ENCODE data around the gene CAPZA1.
A peak's percentile ranks its signal among the peaks of the same experiment; 100 is the strongest.
"Not testable (repeated sequence)": the region's sequence is repeated elsewhere in the genome, so short reads cannot be mapped to it uniquely, and the experiment has no call there.

CAPZA1 gene

GRCh38 chr1:112619518-112620376 is at the start of gene CAPZA1:
Gene CAPZA1 (plus strand): TSS chr1:112619832. CDS start chr1:112619845, 13 bp downstream.
- peak; percentile 83 to 85 for DNase-seq

DNA sequence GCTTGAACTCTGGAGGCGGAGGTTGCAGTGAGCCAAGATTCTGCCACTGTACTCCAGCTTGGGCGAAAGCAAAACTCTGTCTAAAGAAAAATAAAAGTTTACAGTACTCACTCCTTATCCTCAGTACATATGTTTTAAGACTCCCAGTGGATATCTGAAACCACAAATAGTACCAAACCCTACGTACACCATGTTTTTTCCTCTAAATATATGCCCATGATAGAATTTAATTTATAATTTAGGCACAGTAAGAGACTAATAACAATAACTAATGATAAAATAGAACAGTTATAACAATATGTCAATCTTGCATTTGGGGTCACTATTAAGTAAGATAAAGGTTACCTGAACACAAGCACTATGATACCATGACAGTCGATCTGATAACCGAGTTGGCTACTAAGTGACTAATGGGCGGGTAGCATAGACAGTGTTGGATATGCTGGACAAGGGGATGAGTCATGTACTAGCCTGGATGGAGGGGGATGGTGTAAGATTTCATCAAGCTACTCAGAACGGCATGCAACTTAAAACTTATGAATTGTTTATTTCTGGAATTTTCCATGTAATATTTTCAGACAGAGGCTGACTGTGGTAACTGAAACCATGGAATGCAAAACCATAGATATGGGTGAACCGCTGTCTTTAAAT is 44.4 kb upstream of the CAPZA1 start:
- DNase-seq = no peak

- no peak for DNase-seq
Measured at GRCh38 chr1:112576240-112576639, 43.4 kb upstream of the CAPZA1 start.

DNA sequence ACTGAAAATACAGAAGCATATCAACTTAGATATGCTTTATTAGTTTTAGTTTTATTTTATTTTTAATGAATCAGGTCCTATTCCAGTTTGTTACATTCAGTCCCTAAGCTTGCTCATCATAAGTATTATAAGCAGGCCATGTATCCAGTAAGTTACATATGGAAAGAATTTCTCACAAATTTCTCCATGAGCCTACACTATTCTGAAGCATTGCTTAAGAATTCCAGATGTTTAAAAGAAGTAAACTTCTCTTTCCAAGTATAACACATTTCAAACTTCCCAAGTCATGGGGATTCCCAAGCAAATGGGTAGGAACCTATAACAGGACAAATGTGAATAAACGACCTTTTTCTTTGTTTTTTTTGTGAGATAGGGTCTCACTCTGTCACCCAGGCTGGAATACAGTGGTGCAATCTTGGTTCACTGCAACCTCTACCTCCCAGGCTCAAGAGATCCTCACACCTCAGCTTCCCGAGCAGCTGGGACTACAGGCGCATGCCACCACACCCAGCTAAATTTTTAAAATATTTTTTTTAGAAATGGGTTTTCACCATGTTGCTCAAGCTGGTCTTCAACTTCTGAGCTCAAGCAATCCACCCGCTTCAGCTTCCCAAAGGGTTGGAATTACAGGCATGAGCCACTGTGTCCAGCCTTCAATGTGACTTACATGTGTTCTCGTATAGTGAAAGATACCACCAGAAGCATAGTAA is 39.7 kb upstream of the CAPZA1 start:
- no peak for DNase-seq

DNA sequence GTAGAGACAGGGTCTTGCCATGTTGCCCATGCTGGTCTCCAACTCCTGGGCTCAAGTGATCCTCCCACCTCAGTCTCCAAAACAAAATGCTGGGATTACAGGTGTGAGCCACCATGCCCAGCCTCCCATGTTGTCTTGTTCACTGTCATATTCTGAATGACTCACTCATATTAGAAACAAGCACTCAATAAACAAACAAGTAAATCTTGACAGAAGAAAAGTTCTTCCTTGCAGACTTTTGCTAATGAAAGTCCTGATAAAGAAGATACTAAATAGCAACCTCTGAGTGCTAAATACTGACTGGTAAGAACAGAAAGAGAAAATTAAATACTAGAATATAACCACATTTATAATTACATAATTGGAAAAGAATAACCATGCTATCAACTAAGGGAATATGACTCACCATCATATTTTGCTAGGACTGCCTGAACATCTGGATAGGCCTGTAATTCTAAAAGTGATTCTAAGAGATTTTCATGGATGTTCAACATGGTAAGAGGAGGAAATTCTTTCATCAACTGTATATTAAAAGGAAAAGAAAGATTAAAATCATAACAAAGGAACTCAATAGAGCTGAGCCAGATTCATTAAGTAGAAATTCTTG is 37.9 kb upstream of the CAPZA1 start:
- DNase-seq = no peak

DNA sequence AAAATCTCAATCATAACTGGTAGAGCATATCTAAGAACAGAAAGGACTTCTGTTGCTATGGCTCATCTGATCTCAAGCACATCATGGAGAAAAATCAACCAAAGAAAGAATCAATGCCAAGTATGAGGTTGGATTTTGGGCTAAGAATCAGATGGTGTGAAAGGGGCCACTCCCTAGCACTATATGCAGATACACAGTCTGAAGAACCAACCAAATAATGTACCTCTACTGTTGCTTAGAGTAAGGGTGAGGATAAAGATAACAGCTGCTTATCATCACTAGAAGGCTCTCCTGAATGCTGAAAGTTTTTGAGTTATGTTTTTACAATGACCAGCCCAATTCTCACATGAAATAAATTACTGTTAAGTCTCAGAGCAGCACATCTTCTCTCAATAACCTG is 36.3 kb upstream of the CAPZA1 start:
- DNase-seq = no peak

GRCh38 chr1:112589766-112590165 is 29.9 kb upstream of the CAPZA1 start:
- DNase-seq = no peak

DNA sequence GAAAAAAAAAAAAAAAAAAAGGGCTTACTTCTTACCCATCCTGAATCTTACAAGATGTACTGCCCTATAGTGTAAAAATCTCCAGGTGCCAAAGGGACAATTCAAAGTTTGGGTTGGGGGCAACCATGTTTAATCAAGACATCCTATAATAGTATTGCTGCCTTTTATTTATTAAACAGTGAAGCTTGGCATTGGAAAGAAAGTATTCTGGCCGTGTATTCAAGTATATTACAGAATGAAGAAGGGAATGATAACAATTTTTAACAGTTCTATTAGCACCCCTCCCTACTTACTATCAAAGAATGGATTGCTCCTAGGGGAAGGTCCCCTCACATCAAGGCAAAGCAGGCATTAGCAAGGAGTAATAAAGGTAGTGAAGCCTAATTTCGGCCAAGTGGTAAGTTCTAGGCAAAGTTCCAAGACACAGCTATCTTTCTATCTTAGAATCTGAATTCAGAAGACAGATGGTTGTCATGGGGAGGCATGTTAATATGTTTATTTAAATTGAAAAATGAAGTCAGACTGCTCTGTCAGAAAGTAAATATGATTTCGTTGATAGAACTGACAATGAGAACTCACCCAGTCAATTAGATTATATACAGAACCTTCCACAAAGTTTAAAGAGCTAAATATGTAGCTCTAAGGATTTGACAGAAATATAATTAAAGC is 25.3 kb upstream of the CAPZA1 start:
- no peak for DNase-seq

- DNase-seq = no peak
Measured at GRCh38 chr1:112599477-112599876, 20.2 kb upstream of the CAPZA1 start.

DNA sequence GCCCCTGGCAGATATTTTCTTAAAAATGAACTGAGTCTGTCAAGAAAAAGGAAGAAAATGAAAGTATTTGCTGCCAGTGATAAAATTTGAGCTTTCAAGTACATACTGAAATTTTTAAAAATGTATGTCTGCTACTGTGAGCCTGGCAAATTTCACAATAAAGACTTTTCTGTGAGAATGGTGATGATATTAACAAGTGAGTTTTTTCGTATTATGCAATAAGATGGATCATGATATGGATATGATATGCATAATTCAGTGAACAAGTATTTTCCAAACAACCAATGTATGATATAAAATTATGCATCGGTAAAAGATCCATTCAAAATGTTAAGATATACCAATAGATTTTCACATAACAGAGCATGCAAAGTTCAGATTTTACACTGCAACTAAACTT is 16.6 kb upstream of the CAPZA1 start:
- DNase-seq = no peak

GRCh38 chr1:112603541-112603940 is 16.1 kb upstream of the CAPZA1 start:
- DNase-seq = no peak

DNA sequence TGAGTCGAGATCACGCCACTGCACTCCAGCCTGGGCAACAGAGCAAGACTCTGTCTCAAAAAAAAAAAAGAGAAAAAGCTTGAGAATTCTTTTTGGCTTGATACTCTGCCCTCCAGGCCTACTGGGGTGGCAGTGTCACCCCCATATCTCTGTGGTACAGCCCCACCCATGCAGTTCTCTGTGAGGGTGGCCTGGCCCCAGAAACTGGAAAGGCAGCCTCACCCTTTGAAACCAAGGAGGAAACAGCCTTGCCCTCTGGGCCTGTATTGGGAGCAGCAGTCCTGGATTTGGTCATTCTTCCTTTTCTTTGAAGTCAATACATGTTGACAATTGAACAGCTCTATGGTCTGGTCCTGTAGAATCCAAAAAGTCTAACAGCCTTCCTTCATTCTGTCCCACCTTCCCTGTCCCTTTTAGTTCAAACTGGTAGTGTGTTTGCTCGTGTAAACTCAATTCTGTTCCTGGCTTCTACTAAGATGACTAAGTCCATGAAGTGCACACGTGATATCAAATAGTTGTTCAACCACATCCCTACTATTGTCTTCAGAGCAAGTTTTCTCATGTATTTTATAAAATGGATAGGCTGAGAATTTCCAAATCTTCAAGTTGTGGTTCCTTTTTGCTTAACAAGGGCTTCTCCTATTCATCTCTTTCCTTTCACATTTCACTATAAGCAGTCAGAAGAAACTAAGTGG is 13.9 kb upstream of the CAPZA1 start:
- DNase-seq = no peak

DNA sequence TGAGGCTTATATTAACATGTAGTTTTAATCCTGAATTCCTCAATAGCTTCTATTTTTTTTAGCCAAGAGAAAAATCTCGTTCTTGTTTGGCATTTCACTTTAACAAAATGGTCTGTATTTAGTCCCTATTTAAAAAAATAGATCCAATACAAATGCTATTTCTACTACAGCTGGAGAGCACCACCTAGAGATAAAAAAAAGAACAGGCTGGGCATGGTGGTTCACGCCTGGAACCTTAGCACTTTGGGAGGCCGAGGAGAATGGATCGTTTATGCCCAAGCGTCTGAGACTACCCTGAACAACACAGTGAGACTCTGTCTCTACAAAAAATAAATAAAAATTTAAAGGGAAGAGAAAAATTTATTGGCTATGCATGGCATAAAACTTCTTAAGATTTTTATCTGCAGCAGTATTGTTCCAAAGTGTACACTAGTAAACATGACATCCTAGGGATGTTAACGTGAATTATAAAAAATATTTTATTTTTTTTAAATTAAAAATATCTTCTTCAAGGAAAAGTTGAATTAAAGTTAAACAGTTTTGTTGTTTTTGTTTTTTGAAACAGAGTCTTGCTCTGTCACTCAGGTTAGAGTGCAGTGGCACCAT is 5.1 kb upstream of the CAPZA1 start:
- DNase-seq = peak in 1 of 2 experiments; percentile 2

DNA sequence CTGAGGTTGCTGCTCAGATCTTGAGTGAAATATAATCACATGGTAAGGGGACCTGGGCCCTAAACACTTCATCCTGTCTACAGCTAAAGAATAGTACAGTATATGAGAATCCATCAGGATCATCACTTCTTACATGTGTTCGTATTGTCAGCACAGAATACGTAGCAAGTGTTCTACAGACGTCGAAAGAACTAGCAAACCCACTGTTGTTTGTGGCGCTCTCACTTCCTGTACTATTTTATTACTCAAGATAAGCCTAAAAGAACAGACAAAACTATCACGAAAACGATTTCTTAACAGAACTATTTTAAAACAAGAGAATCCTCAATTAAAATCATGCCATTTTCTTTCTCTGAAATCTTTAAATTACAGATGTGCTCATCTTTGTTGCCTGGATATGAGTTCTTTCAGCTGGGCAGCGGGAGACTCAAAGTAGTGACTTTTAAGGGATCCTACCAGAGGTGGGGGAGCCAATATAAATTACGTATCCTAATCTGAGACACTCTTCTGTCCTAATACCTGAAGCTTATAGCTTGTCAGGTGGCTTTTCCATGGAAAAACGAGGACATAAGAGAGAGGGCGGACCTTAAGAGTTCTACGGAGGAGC is 1.4 kb upstream of the CAPZA1 start:
- DNase-seq = no peak

- DNase-seq = peak; percentile 49 to 59
Measured at GRCh38 chr1:112618721-112619517, 713 bp upstream of the CAPZA1 start, which contains the start of gene ST7L. Gene ST7L (minus strand): TSS chr1:112619141. CDS start chr1:112619113, 28 bp downstream.

DNA sequence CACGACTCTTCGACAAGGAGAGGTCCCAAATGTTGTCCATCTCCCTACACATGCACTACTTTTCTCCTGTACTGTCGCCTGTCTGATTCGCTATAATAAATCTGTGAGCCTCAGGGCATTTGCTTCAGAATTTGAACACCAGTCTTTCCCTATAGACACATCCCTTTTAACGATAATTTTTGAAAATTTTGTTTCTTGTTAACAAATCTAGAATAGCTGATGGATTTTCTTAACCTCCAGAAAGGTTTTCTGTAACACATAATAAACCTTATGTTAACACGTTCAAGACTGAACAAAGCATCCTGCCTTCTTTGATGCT is 704 bp downstream of the CAPZA1 start:
- DNase-seq = no peak

- not testable (repeated sequence) for DNase-seq
Measured at GRCh38 chr1:112624493-112624892, 4.9 kb downstream of the CAPZA1 start.

GRCh38 chr1:112625696-112626095 is 6.1 kb downstream of the CAPZA1 start:
- no peak for DNase-seq

- no peak for DNase-seq
Measured at GRCh38 chr1:112626193-112626592, 6.6 kb downstream of the CAPZA1 start.

DNA sequence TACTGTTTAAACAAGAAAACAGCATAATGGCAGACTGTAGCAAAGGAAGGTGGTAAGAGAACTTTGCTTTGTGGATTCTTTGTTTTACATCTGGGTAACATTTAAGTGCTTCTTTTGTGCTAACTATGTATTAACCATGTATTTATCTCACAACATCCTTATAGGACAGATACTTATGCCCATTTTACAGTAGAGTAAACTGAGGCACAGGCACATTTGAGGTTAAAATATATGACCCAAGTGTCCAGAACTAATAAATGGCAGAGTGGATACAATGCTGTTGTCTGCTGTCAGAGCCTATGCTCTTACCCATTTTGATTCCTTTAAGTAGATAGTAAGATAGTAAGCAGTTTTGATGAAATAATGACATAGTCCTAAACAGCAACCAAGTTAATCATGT is 7.3 kb downstream of the CAPZA1 start:
- DNase-seq = no peak

Data from SHP77 (cell line).